Smooth muscle cell (in vitro differentiated cells): ENCODE data around the gene HCN2. TPM values are rescaled to one million over a fixed set of nuclear protein-coding genes. Genes with fewer than 3 reads are reported as not detected.
"Not testable (repeated sequence)": the region's sequence is repeated elsewhere in the genome, so short reads cannot be mapped to it uniquely, and the experiment has no call there.

Experiments used
- DNase-seq: peaks from one replicate; lab custom pipeline; 2025; ENCODE audit not compliant: unreplicated experiment; lab: John Stamatoyannopoulos, UW
- H2AFZ ChIP-seq: fragments of 200-600 bp; sonication (generic); 2 replicates; pipeline ENCODE4 v1.6.0; 2016; ENCODE audit warnings: antibody characterized with exemption, low read depth, mild to moderate bottlenecking
- H3F3A ChIP-seq: fragments of 200-600 bp; sonication (generic); 2 replicates; pipeline ENCODE4 v1.6.0; 2017; ENCODE audit warnings: antibody characterized with exemption, low read depth
- H3K27ac ChIP-seq: fragments of 200-600 bp; sonication (generic); 2 replicates; pipeline ENCODE4 v1.5.1; 2016; ENCODE audit warnings: low read depth, mild to moderate bottlenecking
- H3K27me3 ChIP-seq: fragments of 200-600 bp; sonication (generic); 2 replicates; pipeline ENCODE4 v1.6.1; 2016; ENCODE audit warnings: low read depth, mild to moderate bottlenecking
- H3K36me3 ChIP-seq: fragments of 200-600 bp; sonication (generic); 2 replicates; pipeline ENCODE4 v1.5.1; 2016; ENCODE audit warnings: low read depth
- H3K4me1 ChIP-seq: fragments of 200-600 bp; sonication (generic); 2 replicates; pipeline ENCODE4 v1.5.1; 2016; ENCODE audit warnings: low read depth
- H3K4me2 ChIP-seq: fragments of 200-600 bp; sonication (generic); 2 replicates; pipeline ENCODE4 v1.6.0; 2016; ENCODE audit warnings: mild to moderate bottlenecking
- H3K4me3 ChIP-seq: fragments of 200-600 bp; sonication (generic); 2 replicates; pipeline ENCODE4 v1.5.1; 2016; ENCODE audit warnings: mild to moderate bottlenecking
- H3K79me2 ChIP-seq: fragments of 200-600 bp; sonication (generic); 2 replicates; pipeline ENCODE4 v1.6.0; 2016; ENCODE audit warnings: low read depth, mild to moderate bottlenecking
- H3K9ac ChIP-seq: fragments of 200-600 bp; sonication (generic); 2 replicates; pipeline ENCODE4 v1.6.0; 2016; ENCODE audit warnings: low read depth
- H3K9me3 ChIP-seq: fragments of 200-600 bp; sonication (generic); replicated peaks from 2 replicates; pipeline ENCODE4 v1.5.1; 2016; ENCODE audit warnings: low read depth
- H4K20me1 ChIP-seq: fragments of 200-600 bp; sonication (generic); 2 replicates; pipeline ENCODE4 v1.6.0; 2016; ENCODE audit warnings: low read depth
- CTCF ChIP-seq: fragments of 200-600 bp; sonication (generic); IDR thresholded peaks from 2 replicates; pipeline ENCODE4 v1.5.1; 2017; ENCODE audit warnings: borderline replicate concordance, mild to moderate bottlenecking, antibody characterized with exemption; ENCODE audit not compliant: insufficient read depth, poor library complexity, severe bottlenecking
- WGBS: methylation state at CpG from one replicate; pipeline ENCODE4 v1.1.7; 2016; ENCODE audit warnings: low lambda C conversion rate; 5-methylcytosine and 5-hydroxymethylcytosine counted together
- polyA plus RNA-seq: library from polyadenylated mRNA; unstranded; fragments of >200 nt; fragmentation: Nextera tagmentation; extraction: Ambion mirVana; gene quantifications from 2 replicates; pipeline ENCODE4 v1.2.1, GENCODE V29; 2016
- total RNA-seq: library from RNA; depleted of rRNA; stranded (reverse); fragments of >200 nt; gene quantifications from 2 replicates; pipeline ENCODE4 v1.2.3, GENCODE V29; 2014

HCN2 gene
- total and polyA plus RNA-seq, 2 experiments from 2014 or later, result 0.49 to 0.81 TPM

- Histone ChIP-seq H3K79me2 (peaks cover 22% of the 10 kb centered on the region), H3K27me3 (peaks cover 5% of the 10 kb centered on the region), H3K4me1 (no peaks in the 10 kb centered on the region), H3F3A (no peaks in the 10 kb centered on the region), H4K20me1 (peaks cover 63% of the 10 kb centered on the region), H3K4me3 (no peak overlapping the region), H3K36me3 (no peaks in the 10 kb centered on the region), H3K4me2 (no peak overlapping the region), H2AFZ (no peak overlapping the region), H3K9ac (no peak overlapping the region), H3K27ac (peak overlapping the region; percentile 33), H3K9me3 (no peaks in the 10 kb centered on the region)
- WGBS, result 91% methylated on average over 27 of the region's 27 CpGs
- no peak for TF ChIP-seq CTCF
- DNase-seq, result no peak
Measured at GRCh38 chr19:583198-583967, 6.3 kb upstream of the HCN2 start.

GRCh38 chr19:583968-584239 lies 5.8 kb upstream of the HCN2 start:
- H3K27me3 ChIP-seq, result peaks cover 10% of the 10 kb centered on the region
- H3K79me2 ChIP-seq, result peaks cover 17% of the 10 kb centered on the region
- peaks cover 57% of the 10 kb centered on the region for H4K20me1 ChIP-seq
- H2AFZ ChIP-seq, result no peak overlapping the region
- DNase-seq, result no peak
- no peaks in the 10 kb centered on the region for H3K4me1 ChIP-seq
- 82% methylated on average over 5 of the region's 5 CpGs for WGBS
- H3K27ac ChIP-seq, result no peak overlapping the region
- H3K9ac ChIP-seq, result no peak overlapping the region
- no peaks in the 10 kb centered on the region for H3K36me3 ChIP-seq
- H3K4me3 ChIP-seq, result no peak overlapping the region
- no peak for TF ChIP-seq CTCF
- no peaks in the 10 kb centered on the region for H3K9me3 ChIP-seq
- H3K4me2 ChIP-seq, result no peak overlapping the region
- H3F3A ChIP-seq, result no peaks in the 10 kb centered on the region

GRCh38 chr19:584240-585001 lies 5.3 kb upstream of the HCN2 start:
- H2AFZ ChIP-seq, result no peak overlapping the region
- no peak overlapping the region for H3K27ac ChIP-seq
- peaks cover 16% of the 10 kb centered on the region for H3K27me3 ChIP-seq
- H3K79me2 ChIP-seq, result peaks cover 12% of the 10 kb centered on the region
- no peaks in the 10 kb centered on the region for H3K36me3 ChIP-seq
- TF ChIP-seq CTCF, result peak; percentile 80
- H3K9ac ChIP-seq, result no peak overlapping the region
- no peaks in the 10 kb centered on the region for H3F3A ChIP-seq
- 51% methylated on average over 31 of the region's 38 CpGs for WGBS
- H3K4me1 ChIP-seq, result no peaks in the 10 kb centered on the region
- H4K20me1 ChIP-seq, result peaks cover 52% of the 10 kb centered on the region
- no peak overlapping the region for H3K4me2 ChIP-seq
- H3K4me3 ChIP-seq, result no peak overlapping the region
- peak; percentile 20 for DNase-seq
- H3K9me3 ChIP-seq, result no peaks in the 10 kb centered on the region

GRCh38 chr19:585146-585545 lies 4.5 kb upstream of the HCN2 start:
- H3K9ac ChIP-seq, H3K9me3 ChIP-seq, H3K4me3 ChIP-seq, H3K27ac ChIP-seq, H2AFZ ChIP-seq, H3K79me2 ChIP-seq, H3K4me1 ChIP-seq, H3K4me2 ChIP-seq, H3K36me3 ChIP-seq, H3F3A ChIP-seq, DNase-seq: not testable (repeated sequence)
- peaks cover 16% of the 10 kb centered on the region for H3K27me3 ChIP-seq
- WGBS, result 89% methylated on average over 33 of the region's 34 CpGs
- peaks cover 45% of the 10 kb centered on the region for H4K20me1 ChIP-seq
